ENCODE results near the gene SBSN.

- TF ChIP-seq, protein P1, sequence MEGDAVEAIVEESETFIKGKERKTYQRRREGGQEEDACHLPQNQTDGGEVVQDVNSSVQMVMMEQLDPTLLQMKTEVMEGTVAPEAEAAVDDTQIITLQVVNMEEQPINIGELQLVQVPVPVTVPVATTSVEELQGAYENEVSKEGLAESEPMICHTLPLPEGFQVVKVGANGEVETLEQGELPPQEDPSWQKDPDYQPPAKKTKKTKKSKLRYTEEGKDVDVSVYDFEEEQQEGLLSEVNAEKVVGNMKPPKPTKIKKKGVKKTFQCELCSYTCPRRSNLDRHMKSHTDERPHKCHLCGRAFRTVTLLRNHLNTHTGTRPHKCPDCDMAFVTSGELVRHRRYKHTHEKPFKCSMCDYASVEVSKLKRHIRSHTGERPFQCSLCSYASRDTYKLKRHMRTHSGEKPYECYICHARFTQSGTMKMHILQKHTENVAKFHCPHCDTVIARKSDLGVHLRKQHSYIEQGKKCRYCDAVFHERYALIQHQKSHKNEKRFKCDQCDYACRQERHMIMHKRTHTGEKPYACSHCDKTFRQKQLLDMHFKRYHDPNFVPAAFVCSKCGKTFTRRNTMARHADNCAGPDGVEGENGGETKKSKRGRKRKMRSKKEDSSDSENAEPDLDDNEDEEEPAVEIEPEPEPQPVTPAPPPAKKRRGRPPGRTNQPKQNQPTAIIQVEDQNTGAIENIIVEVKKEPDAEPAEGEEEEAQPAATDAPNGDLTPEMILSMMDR (IDR thresholded peaks at IDR 0.05): no peak
- no peak for TF ChIP-seq POLR2A (IDR thresholded peaks at IDR 0.05)
Observed at GRCh38 chr19:35556025-35556590, 28.0 kb upstream of the SBSN start.
